WTC11 (cell line): ENCODE measurements around the gene FAM47C.

Experiments
- ATF3 ChIP-seq: sonication (generic); formaldehyde crosslinking; conservative IDR thresholded peaks from 2 replicates; pipeline ENCODE4 v1.8.1; 2022; ENCODE audit warnings: mild to moderate bottlenecking, missing genetic modification reagents
- FOXK1 ChIP-seq: sonication (generic); formaldehyde crosslinking; IDR thresholded peaks from 2 replicates; pipeline ENCODE4 v1.8.0; 2022; ENCODE audit warnings: mild to moderate bottlenecking, moderate library complexity, missing genetic modification reagents
- HMGXB4 ChIP-seq: sonication (generic); formaldehyde crosslinking; IDR thresholded peaks from 2 replicates; pipeline ENCODE4 v1.8.1; 2023; ENCODE audit warnings: mild to moderate bottlenecking, moderate library complexity, missing genetic modification reagents
- ZNF121 ChIP-seq: sonication (generic); formaldehyde crosslinking; IDR thresholded peaks from 2 replicates; pipeline ENCODE4 v1.8.0; 2023; ENCODE audit warnings: missing genetic modification reagents
- TF ChIP-seq, protein P1 (sequence below): sonication (generic); formaldehyde crosslinking; conservative IDR thresholded peaks from 2 replicates; pipeline ENCODE4 v1.8.1; 2023; ENCODE audit warnings: mild to moderate bottlenecking, low read depth, missing genetic modification reagents, moderate library complexity

DNA sequence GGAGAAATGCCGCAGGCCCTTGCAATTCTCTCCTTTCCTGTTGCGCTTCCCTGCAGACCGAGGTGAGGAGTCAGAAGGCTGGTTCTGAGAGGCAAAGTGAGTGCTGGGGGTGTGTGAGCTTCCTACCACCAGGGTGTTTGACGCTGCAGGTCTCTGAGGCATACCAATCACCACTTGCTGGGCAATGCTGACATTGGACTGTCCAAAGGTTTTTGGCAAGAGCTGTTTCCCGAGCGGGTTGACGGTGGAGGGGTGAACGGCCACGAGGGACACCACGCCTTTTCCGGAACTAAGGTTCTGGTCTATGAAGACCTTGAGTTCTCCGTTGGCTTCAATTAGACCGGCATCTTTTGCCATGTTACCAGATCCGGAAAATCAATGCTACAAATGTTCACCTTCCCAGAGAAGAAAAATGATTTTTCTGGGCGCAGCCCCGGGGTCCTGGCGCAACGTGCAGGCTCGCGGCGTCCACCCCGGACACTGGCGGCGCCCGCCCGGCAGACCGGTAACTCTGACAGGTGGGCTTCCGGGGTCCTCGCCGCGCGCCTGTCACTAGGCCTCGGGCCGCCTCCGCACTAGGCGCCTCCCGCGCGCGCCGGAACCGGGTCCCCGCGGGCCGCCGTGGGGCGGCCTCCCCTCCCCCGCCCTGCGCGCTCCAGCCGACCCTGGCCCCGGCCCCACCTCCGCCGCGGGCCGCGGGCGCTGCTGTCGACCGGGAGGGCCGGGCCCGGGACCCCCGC is 44.9 kb upstream of the FAM47C start:
- TF ChIP-seq ZNF121 (CRISPR knock-in tag) (no peak), FOXK1 (CRISPR knock-in tag) (no peak), ATF3 (no peak), HMGXB4 (no peak)
- TF ChIP-seq, protein P1, sequence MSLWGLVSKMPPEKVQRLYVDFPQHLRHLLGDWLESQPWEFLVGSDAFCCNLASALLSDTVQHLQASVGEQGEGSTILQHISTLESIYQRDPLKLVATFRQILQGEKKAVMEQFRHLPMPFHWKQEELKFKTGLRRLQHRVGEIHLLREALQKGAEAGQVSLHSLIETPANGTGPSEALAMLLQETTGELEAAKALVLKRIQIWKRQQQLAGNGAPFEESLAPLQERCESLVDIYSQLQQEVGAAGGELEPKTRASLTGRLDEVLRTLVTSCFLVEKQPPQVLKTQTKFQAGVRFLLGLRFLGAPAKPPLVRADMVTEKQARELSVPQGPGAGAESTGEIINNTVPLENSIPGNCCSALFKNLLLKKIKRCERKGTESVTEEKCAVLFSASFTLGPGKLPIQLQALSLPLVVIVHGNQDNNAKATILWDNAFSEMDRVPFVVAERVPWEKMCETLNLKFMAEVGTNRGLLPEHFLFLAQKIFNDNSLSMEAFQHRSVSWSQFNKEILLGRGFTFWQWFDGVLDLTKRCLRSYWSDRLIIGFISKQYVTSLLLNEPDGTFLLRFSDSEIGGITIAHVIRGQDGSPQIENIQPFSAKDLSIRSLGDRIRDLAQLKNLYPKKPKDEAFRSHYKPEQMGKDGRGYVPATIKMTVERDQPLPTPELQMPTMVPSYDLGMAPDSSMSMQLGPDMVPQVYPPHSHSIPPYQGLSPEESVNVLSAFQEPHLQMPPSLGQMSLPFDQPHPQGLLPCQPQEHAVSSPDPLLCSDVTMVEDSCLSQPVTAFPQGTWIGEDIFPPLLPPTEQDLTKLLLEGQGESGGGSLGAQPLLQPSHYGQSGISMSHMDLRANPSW, result no peak
